Testis (tissue), 3 donors: Measurements from ENCODE around the gene DIPK2B. TPM values are rescaled to one million over a fixed set of nuclear protein-coding genes. Genes with fewer than 3 reads are reported as not detected.

ENCODE experiments used
- DNase-seq: peaks from one replicate; pipeline ENCODE4 v3.0.0-alpha.2; 2019
- H3K27ac ChIP-seq, 2 donors: fragments of 200-600 bp; sonication (generic); one replicate each; pipeline ENCODE4 v1.5.1; 2019
- H3K27me3 ChIP-seq: fragments of 200-600 bp; sonication (generic); one replicate; pipeline ENCODE4 v1.5.1; 2019
- H3K36me3 ChIP-seq: fragments of 200-600 bp; sonication (generic); one replicate; pipeline ENCODE4 v1.5.1; 2017; ENCODE audit warnings: low read depth; ENCODE audit errors: missing control alignments
- H3K4me1 ChIP-seq: fragments of 200-600 bp; sonication (generic); one replicate; pipeline ENCODE4 v1.5.1; 2019
- H3K4me3 ChIP-seq, 2 donors: fragments of 200-600 bp; sonication (generic); one replicate each; pipeline ENCODE4 v1.5.1; 2017 to 2019
- H3K9me3 ChIP-seq: fragments of 200-600 bp; sonication (generic); one replicate; pipeline ENCODE4 v1.5.1; 2017
- CTCF ChIP-seq, 3 experiments: fragments of 450-650 bp in 2 of 3; fragments of 200-600 bp in 1 of 3; sonication (generic) in 1 of 3; IDR thresholded peaks; one replicate each; pipeline ENCODE4 v1.5.1; 2016 to 2019; ENCODE audit warnings: antibody characterized with exemption in 3 of 3, mild to moderate bottlenecking in 2 of 3, moderate library complexity in 1 of 3
- POLR2A ChIP-seq: fragments of 450-650 bp; IDR thresholded peaks from one replicate; pipeline ENCODE4 v1.6.1; 2017; ENCODE audit warnings: antibody characterized with exemption, mild to moderate bottlenecking, moderate library complexity
- WGBS, 2 donors: methylation state at CpG; one replicate each; pipeline ENCODE4 v1.1.5; 2018; 5-methylcytosine and 5-hydroxymethylcytosine counted together
- intact Hi-C: fragments of 100-400 bp; cut with DNase I; formaldehyde crosslinking; loops from one replicate; pipeline ENCODE4 v1.15.1; 2023; ENCODE audit warnings: low total_unique reads
- polyA plus RNA-seq: library from polyadenylated mRNA; stranded (reverse); fragments of 350-450 nt; fragmentation: Illumina TruSeq; extraction: RNeasy Lipid Tissue Mini Kit (QIAGEN cat#74804); gene quantifications from one replicate; pipeline ENCODE4 v1.2.3, GENCODE V29; 2014; ENCODE audit warnings: low read depth, low replicate concordance; ENCODE audit not compliant: insufficient read depth
- total RNA-seq, 2 donors: library from RNA; depleted of rRNA; stranded (reverse); fragments of >200 nt; gene quantifications; one replicate each; pipeline ENCODE4 v1.2.3, GENCODE V29; 2016

DIPK2B gene
- total and polyA plus RNA-seq, 3 donors from 2014 or later = 4.0 to 5.8 (median 5.6) TPM

GRCh38 chrX:45165726-45166125, 35.0 kb downstream of the DIPK2B start:
- WGBS, 2 donors = 100% methylated on average over 2 to 6 of the region's 6 CpGs
- Histone ChIP-seq H3K27ac (no peak overlapping the region), H3K27me3 (no peaks in the 10 kb centered on the region), H3K4me1 (no peaks in the 10 kb centered on the region), H3K36me3 (no peaks in the 10 kb centered on the region), H3K9me3 (no peaks in the 10 kb centered on the region), H3K4me3 (no peak overlapping the region)
- TF ChIP-seq CTCF (IDR thresholded peaks at IDR 0.05) = no peak
- no peak for TF ChIP-seq POLR2A
- DNase-seq = no peak
- intact Hi-C loops = no loop called here

- H3K27me3 ChIP-seq = no peaks in the 10 kb centered on the region
- H3K9me3 ChIP-seq = no peaks in the 10 kb centered on the region
- TF ChIP-seq CTCF (IDR thresholded peaks at IDR 0.05) = no peak
- no peak for TF ChIP-seq POLR2A
- no peak overlapping the region for H3K4me3 ChIP-seq
- H3K4me1 ChIP-seq = no peaks in the 10 kb centered on the region
- no peaks in the 10 kb centered on the region for H3K36me3 ChIP-seq
- 86% methylated on average over 1 of the region's 1 CpG; no CpG with 5 or more reads in 1 of the 2 donors for WGBS, 2 donors
- no peak for DNase-seq
- no peak overlapping the region for H3K27ac ChIP-seq
- intact Hi-C loops = no loop called here
Observed at GRCh38 chrX:45164995-45165394, 35.7 kb downstream of the DIPK2B start.

DNA sequence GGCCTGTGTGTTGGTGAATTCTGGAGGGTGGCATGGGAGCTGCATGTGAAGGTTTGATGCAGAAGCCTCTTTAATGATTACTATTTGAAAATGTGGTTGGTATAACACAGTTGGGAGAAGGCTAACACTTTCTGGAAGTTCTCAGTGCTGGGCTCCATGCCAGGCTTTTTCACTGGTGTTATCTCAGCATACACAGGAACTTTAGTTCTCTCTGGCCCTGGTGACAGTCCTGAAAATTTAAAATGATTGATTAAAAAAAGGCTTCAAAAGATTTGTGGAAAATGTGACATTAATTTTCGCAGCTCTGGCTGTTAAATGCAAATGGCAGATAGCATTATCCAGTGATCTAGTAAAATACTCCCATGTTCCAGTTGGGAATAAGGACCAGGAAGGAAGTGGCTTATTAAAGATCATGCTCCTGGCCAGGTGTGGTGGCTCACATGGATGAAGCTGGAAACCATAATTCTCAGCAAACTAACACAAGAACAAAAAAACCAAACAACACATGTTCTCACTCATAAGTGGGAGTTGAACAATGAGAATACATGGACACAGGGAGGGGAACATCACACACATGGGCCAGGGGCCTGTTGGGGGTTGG, 36.6 kb downstream of the DIPK2B start:
- Histone ChIP-seq H3K27ac (no peak overlapping the region), H3K27me3 (no peaks in the 10 kb centered on the region), H3K4me3 (no peak overlapping the region), H3K4me1 (no peaks in the 10 kb centered on the region), H3K36me3 (no peaks in the 10 kb centered on the region), H3K9me3 (no peaks in the 10 kb centered on the region)
- peak; percentile 85 for DNase-seq
- intact Hi-C loops = no loop called here
- 20 to 53% methylated on average over 1 of the region's 1 CpG for WGBS, 2 donors
- TF ChIP-seq POLR2A = no peak
- no peak for TF ChIP-seq CTCF (IDR thresholded peaks at IDR 0.05)

- Histone ChIP-seq H3K9me3 (no peaks in the 10 kb centered on the region), H3K4me3 (no peak overlapping the region), H3K27me3 (no peaks in the 10 kb centered on the region), H3K27ac (no peak overlapping the region), H3K36me3 (no peaks in the 10 kb centered on the region), H3K4me1 (no peaks in the 10 kb centered on the region)
- DNase-seq = no peak
- WGBS, 2 donors = 68% methylated on average over 16 of the region's 22 CpGs; no CpG with 5 or more reads in 1 of the 2 donors
- intact Hi-C loops = no loop called here
- no peak for TF ChIP-seq CTCF (IDR thresholded peaks at IDR 0.05)
- TF ChIP-seq POLR2A = no peak
Observed at GRCh38 chrX:45157647-45158046, 43.0 kb downstream of the DIPK2B start.

DNA sequence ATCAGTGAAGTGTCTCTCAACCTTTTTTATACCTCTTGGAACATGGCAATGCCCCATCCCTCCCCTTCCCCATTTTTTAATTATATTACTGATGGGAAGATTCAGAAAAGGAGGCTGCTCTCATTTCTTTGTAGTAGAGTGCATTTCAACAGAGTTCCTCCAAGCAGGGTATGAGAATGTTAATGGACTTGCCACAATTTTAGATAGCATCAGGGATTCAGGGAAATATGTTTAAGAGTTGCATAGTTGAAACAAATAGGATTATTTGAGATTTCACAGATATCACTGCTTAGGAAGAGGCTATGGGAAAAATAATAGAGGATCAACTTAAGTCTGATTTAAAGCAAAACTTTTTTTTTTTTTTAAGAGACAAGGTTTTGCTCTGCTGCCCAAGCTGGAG, 46.2 kb downstream of the DIPK2B start:
- H3K36me3 ChIP-seq = no peaks in the 10 kb centered on the region
- H3K4me3 ChIP-seq = no peak overlapping the region
- no peaks in the 10 kb centered on the region for H3K27me3 ChIP-seq
- DNase-seq = no peak
- H3K9me3 ChIP-seq = no peaks in the 10 kb centered on the region
- no peak overlapping the region for H3K27ac ChIP-seq
- TF ChIP-seq CTCF (IDR thresholded peaks at IDR 0.05) = no peak
- no peak for TF ChIP-seq POLR2A
- H3K4me1 ChIP-seq = no peaks in the 10 kb centered on the region
- intact Hi-C loops = no loop called here
